ENCODE results near the gene HOXA11. TPM values are rescaled to one million over a fixed set of nuclear protein-coding genes. Genes with fewer than 3 reads are reported as not detected.

HOXA11 gene
- total RNA-seq, 1 experiment from 2014 or later: not detected

- no peaks in the 10 kb centered on the region for H3K36me3 Mint-ChIP-seq
- ChIA-PET POLR2A (interaction anchor here (0.9 kb wide), 1 partner anchor 65 kb away, joined by 4 read pairs; no protein-coding TSS in a partner anchor), CTCF (interaction anchor here (0.6 to 3.1 kb wide), 47 partner anchors 8 to 1304 kb away, joined by 3 to 74 read pairs (median 4); partner anchors contain the start of genes HOXA1, HOXA3, HOXA4 and HOXA5)
- H3K27ac Mint-ChIP-seq: no peak overlapping the region
- ATAC-seq (no peak), DNase-seq (ENCODE audit: low spot score) (no peak)
- peaks cover 11% of the 10 kb centered on the region for H3K4me1 Mint-ChIP-seq
- H3K9me3 Mint-ChIP-seq: no peaks in the 10 kb centered on the region
- peaks cover 100% of the 10 kb centered on the region for H3K27me3 Mint-ChIP-seq (ENCODE audit: low read depth)
- TF ChIP-seq PREB (CRISPR knock-in tag; IDR thresholded peaks at IDR 0.05; ENCODE audit: borderline replicate concordance) (no peak), ATF6 (CRISPR knock-in tag; IDR thresholded peaks at IDR 0.05) (no peak), CDX4 (CRISPR knock-in tag; IDR thresholded peaks at IDR 0.05; ENCODE audit: borderline replicate concordance) (peak; percentile 85; the same call in 1 of the 2 replicates)
- peak overlapping the region; percentile 29 for H3K4me3 Mint-ChIP-seq
Measured at GRCh38 chr7:27161214-27161720, 23.8 kb downstream of the HOXA11 start.

- H3K36me3 Mint-ChIP-seq: no peaks in the 10 kb centered on the region
- peak; percentile 43 for ATAC-seq
- H3K9me3 Mint-ChIP-seq: no peaks in the 10 kb centered on the region
- TF ChIP-seq ETV6 (CRISPR knock-in tag; IDR thresholded peaks at IDR 0.05) (0 out of 2 replicates have a peak, but pooled peaks have one; percentile 20), CTCF (IDR thresholded peaks at IDR 0.05) (peak; percentile 100), CREB1 (CRISPR knock-in tag; IDR thresholded peaks at IDR 0.05) (no peak)
- H3K27me3 Mint-ChIP-seq (ENCODE audit: low read depth): peaks cover 100% of the 10 kb centered on the region
- POLR2A ChIA-PET: interaction anchor here (0.9 kb wide), 1 partner anchor 64 kb away, joined by 4 read pairs; no protein-coding TSS in a partner anchor
- DNase-seq (ENCODE audit: low spot score): peak; percentile 92
- H3K4me1 Mint-ChIP-seq: peaks cover 12% of the 10 kb centered on the region
- peak overlapping the region; percentile 29 for H3K4me3 Mint-ChIP-seq
- no peak overlapping the region for H3K27ac Mint-ChIP-seq
- CTCF ChIA-PET: interaction anchor here (0.6 to 3.1 kb wide), 48 partner anchors 9 to 1304 kb away, joined by 3 to 74 read pairs (median 4); partner anchors contain the start of genes HOXA1, HOXA3, HOXA4 and HOXA5
Measured at GRCh38 chr7:27160546-27161213, 24.4 kb downstream of the HOXA11 start.

GRCh38 chr7:27160145-27160545 is 24.9 kb downstream of the HOXA11 start:
- Mint-ChIP-seq H3K27me3 (ENCODE audit: low read depth) (peaks cover 100% of the 10 kb centered on the region), H3K4me3 (peak overlapping the region; percentile 14; the same call in 1 of the 2 replicates), H3K36me3 (no peaks in the 10 kb centered on the region), H3K27ac (no peak overlapping the region), H3K4me1 (peaks cover 15% of the 10 kb centered on the region), H3K9me3 (no peaks in the 10 kb centered on the region)
- ChIA-PET CTCF (interaction anchor here (0.6 to 3.1 kb wide), 18 partner anchors 9 to 791 kb away, joined by 3 to 74 read pairs (median 8); partner anchors contain the start of genes HOXA3, HOXA5 and HOXA6), POLR2A (no interaction called here)
- DNase-seq (ENCODE audit: low spot score) (peak; percentile 18), ATAC-seq (no peak)
- no peak for TF ChIP-seq ZNF281 (CRISPR knock-in tag; IDR thresholded peaks at IDR 0.05)
- TF ChIP-seq AR (CRISPR knock-in tag; IDR thresholded peaks at IDR 0.05): no peak
- TF ChIP-seq ZNF219 (CRISPR knock-in tag; IDR thresholded peaks at IDR 0.05; ENCODE audit: borderline replicate concordance): no peak
- TF ChIP-seq ZNF232 (CRISPR knock-in tag; IDR thresholded peaks at IDR 0.05): no peak
- TF ChIP-seq AFF4 (CRISPR knock-in tag; IDR thresholded peaks at IDR 0.05; ENCODE audit: borderline replicate concordance): no peak
- no peak for TF ChIP-seq ZNF317 (CRISPR knock-in tag; IDR thresholded peaks at IDR 0.05; ENCODE audit: borderline replicate concordance, low read depth)
- TF ChIP-seq NFATC4 (CRISPR knock-in tag; IDR thresholded peaks at IDR 0.05): no peak

Data from WTC11 (cell line).